Epithelial cell of esophagus (primary cell): ENCODE data around the gene CHST8.

ENCODE experiments used
- DNase-seq: peaks from one replicate; pipeline ENCODE4 v3.0.0; 2010; ENCODE audit warnings: low read depth
- H3K4me3 ChIP-seq: 2 replicates; pipeline ENCODE4 v1.5.1; 2011; ENCODE audit warnings: mild to moderate bottlenecking, low read length, control low read depth
- TF ChIP-seq, protein P1 (sequence below): IDR thresholded peaks from 2 replicates; pipeline ENCODE4 v1.5.1; 2011; ENCODE audit warnings: low read depth, mild to moderate bottlenecking, low read length, control low read depth, inconsistent platforms; ENCODE audit not compliant: insufficient read depth; ENCODE audit errors: missing control alignments

The CHST8 gene

DNA sequence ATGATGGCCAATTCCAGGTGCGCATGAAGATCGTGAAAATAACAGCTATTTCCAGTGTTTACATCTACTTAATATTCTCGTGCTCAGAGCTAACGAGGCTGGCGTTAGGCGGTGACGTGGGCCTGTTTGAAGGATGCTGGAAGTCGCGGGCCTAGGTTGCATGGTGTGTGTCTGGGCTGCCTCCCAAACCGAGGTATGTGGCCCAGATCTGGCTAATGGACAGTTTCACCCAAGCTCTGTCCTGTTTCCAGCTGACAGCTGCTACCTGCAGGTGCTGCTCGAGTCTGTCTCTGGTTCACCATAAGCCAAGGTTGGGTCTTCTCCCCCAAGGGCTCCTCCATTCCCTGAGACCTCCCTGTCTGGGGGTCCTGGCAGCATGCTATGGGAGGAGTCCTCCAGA lies 134.4 kb downstream of the CHST8 start:
- TF ChIP-seq, protein P1, sequence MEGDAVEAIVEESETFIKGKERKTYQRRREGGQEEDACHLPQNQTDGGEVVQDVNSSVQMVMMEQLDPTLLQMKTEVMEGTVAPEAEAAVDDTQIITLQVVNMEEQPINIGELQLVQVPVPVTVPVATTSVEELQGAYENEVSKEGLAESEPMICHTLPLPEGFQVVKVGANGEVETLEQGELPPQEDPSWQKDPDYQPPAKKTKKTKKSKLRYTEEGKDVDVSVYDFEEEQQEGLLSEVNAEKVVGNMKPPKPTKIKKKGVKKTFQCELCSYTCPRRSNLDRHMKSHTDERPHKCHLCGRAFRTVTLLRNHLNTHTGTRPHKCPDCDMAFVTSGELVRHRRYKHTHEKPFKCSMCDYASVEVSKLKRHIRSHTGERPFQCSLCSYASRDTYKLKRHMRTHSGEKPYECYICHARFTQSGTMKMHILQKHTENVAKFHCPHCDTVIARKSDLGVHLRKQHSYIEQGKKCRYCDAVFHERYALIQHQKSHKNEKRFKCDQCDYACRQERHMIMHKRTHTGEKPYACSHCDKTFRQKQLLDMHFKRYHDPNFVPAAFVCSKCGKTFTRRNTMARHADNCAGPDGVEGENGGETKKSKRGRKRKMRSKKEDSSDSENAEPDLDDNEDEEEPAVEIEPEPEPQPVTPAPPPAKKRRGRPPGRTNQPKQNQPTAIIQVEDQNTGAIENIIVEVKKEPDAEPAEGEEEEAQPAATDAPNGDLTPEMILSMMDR: no peak
- DNase-seq: no peak
- H3K4me3 ChIP-seq: no peak overlapping the region

DNA sequence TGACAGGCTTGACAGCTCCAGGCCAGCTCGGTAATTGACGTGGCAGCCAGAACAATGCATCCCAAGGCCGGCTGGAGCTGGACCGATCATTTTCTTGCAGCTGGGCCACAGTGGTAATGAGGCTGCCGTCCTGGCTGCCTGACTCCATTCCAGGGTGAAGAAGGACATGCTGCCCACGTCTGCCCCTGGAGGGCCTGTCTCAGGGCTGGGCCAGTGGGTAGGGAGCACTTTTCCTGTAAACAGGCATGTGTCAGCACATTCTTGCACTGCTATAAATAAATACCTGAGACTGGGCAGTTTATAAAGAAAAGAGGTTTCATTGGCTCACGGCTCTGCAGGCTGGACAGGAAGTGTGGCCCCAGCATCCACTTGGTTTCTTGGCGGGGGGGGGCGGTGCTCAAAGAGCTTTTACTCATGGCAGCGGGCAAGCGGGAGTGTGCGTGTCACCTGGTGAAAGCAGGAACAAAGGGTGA lies 136.8 kb downstream of the CHST8 start:
- DNase-seq: peak; percentile 26
- no peak overlapping the region for H3K4me3 ChIP-seq
- TF ChIP-seq, protein P1: no peak

DNA sequence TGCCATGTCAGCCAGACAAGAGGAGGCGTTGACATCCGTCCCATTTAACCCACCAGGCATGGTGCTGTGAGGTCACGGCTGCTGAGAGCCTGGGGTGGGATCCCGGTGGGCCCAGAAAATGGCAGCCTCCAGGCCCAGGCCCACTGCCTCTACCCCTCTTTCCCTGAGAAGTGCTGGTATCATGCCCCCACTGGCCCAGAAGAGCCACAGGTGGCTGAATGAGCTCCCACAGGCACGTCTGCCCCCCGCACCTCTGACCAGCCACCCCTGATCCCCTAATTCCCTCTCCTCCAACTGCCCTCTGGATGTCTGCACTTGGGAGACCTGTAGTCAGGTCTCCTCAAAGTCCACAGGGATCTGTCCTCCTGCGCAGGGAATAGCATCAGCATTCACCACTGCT lies 137.6 kb downstream of the CHST8 start:
- TF ChIP-seq, protein P1: no peak
- no peak for DNase-seq
- H3K4me3 ChIP-seq: no peak overlapping the region

DNA sequence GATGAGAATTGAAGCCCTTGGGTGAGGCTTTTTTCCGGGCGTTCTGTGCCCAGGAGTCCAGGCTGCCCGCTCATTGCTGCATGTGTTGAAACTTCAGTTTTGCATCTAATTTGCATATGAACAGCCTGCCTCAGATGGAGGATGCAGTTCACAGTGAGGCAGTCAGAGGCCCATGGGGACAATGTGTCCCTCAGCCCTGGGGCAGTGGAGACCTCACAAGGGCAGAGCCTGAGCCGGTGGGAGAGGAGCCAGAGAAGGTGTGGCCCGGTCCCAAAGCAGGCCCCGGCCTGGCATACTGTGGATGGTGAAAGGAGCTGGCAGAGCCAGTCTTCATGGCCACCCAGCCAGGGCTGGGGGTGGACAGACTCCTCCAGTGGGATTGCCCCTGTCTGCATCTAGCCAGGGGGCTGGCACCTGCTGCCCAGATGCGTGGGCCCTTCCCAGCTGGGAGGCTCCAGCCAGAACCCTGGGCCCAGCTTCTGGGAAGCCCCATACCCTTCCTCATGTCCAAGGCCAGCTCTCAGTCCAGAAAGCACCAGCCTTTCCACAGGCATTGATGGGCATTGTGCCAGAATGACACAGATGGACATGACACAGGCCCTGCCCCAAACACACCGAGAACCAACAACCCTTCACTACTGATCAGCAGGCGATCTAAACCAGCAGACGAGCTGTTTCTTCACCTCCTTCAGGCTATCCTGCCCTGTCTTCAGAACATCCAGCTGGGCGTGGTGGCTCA lies 142.0 kb downstream of the CHST8 start:
- TF ChIP-seq, protein P1: no peak
- H3K4me3 ChIP-seq: no peak overlapping the region
- DNase-seq: no peak

DNA sequence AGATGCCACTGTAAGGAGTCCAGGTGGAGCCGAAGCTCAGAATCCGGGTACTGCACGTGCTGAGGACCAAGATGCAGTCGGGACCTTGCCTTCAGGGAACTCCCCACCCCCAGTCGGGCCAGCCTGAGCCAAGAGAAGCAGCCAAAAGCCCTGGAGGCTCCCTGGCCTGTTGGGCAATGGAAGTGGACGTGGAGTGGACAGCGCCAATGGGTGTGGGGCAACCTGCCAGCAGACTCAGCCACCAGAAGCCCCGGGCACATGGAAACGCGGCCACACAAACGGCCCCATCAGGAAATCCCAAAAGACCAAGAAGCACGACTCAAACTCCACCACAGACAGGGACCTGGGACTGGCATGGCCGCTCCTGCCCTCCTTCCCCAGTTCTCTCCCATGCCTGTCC lies 144.9 kb downstream of the CHST8 start:
- TF ChIP-seq, protein P1: no peak
- no peak overlapping the region for H3K4me3 ChIP-seq
- DNase-seq: no peak

DNA sequence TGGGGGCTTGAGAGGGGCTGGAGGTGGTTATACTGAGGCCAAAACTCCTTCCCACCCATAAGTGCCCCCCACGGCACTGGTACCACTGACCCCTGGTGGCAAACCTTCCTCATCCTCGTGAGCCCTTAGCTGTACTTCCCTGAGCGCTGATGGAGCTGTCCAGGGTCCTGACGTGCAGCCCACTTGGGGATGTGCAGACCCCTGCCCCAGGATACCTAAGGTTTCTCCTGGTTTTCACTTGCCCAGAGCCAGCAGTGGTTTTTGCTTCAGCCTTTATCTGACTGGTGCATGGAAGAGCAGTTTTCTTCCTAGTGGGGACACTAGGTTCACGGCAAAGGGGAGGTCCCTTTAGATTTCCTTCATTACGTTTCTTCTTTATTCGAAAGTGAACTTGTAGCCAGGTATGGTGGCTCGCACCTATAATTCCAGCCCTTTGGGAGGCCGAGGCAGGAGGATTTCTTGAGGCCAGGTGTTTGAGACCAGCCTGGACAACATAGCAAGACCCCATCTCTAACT lies 146.2 kb downstream of the CHST8 start:
- TF ChIP-seq, protein P1: no peak
- no peak overlapping the region for H3K4me3 ChIP-seq
- DNase-seq: peak; percentile 15

DNA sequence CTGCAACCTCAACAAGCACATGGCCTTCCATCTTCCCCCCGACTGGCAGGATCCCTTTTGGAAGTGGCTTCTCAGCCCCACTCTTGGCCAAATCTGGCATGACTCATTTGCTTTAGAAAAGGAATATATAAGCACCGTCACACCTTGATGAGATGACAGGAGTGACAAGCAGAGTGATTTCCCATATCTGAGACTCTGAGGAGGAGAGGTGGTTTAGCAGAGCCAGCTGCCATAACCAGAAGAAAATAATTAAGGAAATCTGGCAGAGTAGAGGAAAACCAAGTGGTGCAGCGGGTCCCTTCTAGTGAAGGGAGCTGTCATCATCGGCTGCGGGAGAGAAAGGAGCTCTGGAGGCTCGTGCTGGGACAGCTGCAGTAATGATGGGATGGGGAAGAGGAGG lies 147.5 kb downstream of the CHST8 start:
- TF ChIP-seq, protein P1: no peak
- no peak for DNase-seq
- H3K4me3 ChIP-seq: no peak overlapping the region
